WERI-Rb-1 (cell line): Measurements from ENCODE around the gene RCAN2.

Experiments
- DNase-seq: peaks from one replicate; pipeline ENCODE4 v3.0.0-alpha.2; 2020
- H3K27ac ChIP-seq: fragments of 250-450 bp; sonication (Bioruptor Pico); 2 replicates; pipeline ENCODE4 v1.5.1; 2020; ENCODE audit warnings: mild to moderate bottlenecking, moderate library complexity
- H3K27me3 ChIP-seq: fragments of 250-450 bp; sonication (Bioruptor Pico); 2 replicates; pipeline ENCODE4 v1.5.1; 2021; ENCODE audit warnings: mild to moderate bottlenecking, low read depth, moderate library complexity; ENCODE audit not compliant: insufficient read depth, severe bottlenecking
- H3K36me3 ChIP-seq: fragments of 250-450 bp; sonication (Bioruptor Pico); 2 replicates; pipeline ENCODE4 v1.5.1; 2020; ENCODE audit warnings: mild to moderate bottlenecking, moderate library complexity
- H3K4me3 ChIP-seq: 2 replicates; pipeline ENCODE4 v1.5.1; 2011; ENCODE audit warnings: low read depth, mild to moderate bottlenecking, control low read depth, low read length
- H3K9me3 ChIP-seq: fragments of 250-450 bp; sonication (Bioruptor Pico); 2 replicates; pipeline ENCODE4 v1.5.1; 2021; ENCODE audit warnings: mild to moderate bottlenecking, moderate library complexity; ENCODE audit not compliant: severe bottlenecking
- TF ChIP-seq, protein P1 (sequence below): IDR thresholded peaks from 2 replicates; pipeline ENCODE4 v1.5.1; 2011; ENCODE audit warnings: low read depth, mild to moderate bottlenecking, control low read depth, inconsistent platforms, low read length

Gene RCAN2

DNA sequence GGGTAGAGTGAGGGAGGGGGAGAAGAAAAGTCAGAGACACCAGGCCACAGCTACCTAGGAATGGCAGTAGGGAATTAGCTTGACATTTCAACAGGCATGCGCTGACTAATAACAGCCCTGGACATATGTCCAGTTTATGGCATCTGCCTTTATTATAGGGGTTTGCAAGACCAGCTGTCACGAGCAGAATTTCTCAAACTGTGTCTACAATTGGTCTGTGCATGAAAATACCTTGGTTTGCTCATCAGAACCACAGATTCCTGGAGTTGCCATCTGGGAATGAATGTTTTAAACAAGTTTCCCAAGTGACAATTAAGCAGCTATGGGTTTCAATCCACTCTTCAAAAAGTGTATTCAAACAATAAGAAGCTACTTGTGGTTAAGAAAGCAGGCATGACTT, 210.1 kb downstream of the RCAN2 start:
- no peak for DNase-seq
- Histone ChIP-seq H3K36me3 (no peaks in the 10 kb centered on the region), H3K27me3 (no peaks in the 10 kb centered on the region), H3K4me3 (no peak overlapping the region), H3K9me3 (no peaks in the 10 kb centered on the region), H3K27ac (no peak overlapping the region)
- TF ChIP-seq, protein P1, sequence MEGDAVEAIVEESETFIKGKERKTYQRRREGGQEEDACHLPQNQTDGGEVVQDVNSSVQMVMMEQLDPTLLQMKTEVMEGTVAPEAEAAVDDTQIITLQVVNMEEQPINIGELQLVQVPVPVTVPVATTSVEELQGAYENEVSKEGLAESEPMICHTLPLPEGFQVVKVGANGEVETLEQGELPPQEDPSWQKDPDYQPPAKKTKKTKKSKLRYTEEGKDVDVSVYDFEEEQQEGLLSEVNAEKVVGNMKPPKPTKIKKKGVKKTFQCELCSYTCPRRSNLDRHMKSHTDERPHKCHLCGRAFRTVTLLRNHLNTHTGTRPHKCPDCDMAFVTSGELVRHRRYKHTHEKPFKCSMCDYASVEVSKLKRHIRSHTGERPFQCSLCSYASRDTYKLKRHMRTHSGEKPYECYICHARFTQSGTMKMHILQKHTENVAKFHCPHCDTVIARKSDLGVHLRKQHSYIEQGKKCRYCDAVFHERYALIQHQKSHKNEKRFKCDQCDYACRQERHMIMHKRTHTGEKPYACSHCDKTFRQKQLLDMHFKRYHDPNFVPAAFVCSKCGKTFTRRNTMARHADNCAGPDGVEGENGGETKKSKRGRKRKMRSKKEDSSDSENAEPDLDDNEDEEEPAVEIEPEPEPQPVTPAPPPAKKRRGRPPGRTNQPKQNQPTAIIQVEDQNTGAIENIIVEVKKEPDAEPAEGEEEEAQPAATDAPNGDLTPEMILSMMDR = no peak

DNA sequence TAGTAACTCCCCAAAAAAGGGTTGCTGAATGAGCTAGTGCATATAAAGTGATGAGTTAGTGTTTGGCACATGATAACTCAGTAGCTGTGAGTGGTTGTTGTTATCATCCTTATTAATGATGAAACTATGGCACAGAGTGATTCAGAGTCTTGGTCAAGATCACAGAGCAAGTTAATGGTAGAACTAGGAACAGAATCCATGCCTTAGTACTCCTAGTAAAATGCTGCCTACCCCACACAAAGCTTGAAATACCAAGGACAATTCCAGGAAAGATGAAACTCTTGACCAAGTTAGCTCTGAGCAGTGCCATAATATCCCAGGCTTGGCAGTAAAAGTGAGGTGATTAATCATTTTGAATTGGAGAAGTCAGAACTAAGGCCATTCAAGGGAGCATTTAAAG, 211.4 kb downstream of the RCAN2 start:
- TF ChIP-seq, protein P1 = no peak
- DNase-seq = no peak

DNA sequence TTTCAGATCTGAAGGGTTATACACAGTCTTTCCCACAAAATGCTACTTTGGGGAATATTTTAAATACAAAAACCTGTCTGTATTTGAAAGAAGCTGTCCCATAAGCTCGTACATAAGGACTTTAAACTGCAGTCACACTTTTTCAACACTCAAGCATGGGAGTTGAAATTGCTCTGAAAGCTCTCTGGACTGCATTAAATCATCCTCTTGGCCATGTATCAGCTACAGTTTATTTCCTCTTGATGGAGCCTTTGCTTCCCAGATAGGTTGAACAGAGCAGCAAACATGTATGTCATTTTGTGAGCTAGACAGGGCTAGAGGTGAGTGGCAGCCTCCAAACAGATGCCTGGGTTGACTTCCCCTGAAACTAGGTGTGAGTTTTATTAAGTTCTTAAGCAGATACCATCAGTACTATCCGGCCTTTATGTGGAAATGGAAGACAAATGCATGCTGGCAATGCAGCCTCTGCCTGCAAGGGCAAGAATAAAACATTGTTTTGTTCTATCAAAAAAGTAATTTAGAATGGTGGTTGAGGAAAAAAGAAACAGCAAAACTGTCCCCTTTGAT, 214.6 kb downstream of the RCAN2 start:
- Histone ChIP-seq H3K9me3 (no peaks in the 10 kb centered on the region), H3K36me3 (no peaks in the 10 kb centered on the region), H3K27ac (no peak overlapping the region), H3K27me3 (no peaks in the 10 kb centered on the region), H3K4me3 (no peak overlapping the region)
- TF ChIP-seq, protein P1 = no peak
- DNase-seq = no peak

More for the DNA sequence above, 211.4 kb downstream of the RCAN2 start:
- no peak overlapping the region for H3K27ac ChIP-seq
- H3K36me3 ChIP-seq = no peaks in the 10 kb centered on the region
- no peaks in the 10 kb centered on the region for H3K27me3 ChIP-seq
- no peaks in the 10 kb centered on the region for H3K9me3 ChIP-seq
- no peak overlapping the region for H3K4me3 ChIP-seq

DNA sequence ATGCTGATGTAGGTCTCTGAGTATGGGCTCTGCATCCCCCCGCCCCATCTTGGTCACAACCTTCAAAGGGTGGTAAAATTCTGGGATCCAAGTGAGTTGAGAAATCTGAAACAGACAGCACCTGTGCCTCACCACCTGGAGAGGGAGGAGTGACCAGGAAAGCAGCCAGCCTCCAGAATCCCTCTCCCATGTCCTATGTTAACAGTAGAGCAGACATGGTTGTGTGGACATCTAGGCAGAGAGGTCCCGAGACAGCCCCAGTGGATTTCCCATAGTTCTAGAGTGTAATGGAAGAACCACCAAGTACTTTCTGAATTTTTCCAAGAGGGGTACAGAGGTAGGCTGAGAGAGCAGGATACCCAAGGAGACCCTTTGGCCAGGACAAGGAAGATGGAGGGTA, 216.7 kb downstream of the RCAN2 start:
- Histone ChIP-seq H3K4me3 (no peak overlapping the region), H3K36me3 (no peaks in the 10 kb centered on the region), H3K9me3 (no peaks in the 10 kb centered on the region), H3K27me3 (no peaks in the 10 kb centered on the region), H3K27ac (no peak overlapping the region)
- no peak for DNase-seq
- TF ChIP-seq, protein P1 = no peak

DNA sequence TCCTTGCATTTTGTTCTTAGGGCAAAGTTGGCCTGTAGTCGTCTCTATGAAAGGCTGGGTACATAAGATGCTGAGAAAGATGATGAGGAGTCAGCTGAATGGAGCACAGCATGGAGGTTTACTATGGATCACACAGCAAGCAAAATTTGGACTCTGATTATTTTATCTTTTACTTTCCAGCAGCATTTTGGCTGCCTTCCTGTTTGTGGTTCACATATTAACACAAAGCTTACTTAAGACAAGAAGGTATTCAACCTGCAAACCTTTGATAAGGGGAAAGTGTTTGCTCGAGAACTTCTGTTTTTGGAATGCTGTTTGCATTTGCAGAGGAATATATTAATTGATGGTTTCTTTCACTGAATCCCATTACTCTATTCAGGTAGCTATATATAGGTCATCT, 217.3 kb downstream of the RCAN2 start:
- TF ChIP-seq, protein P1 = no peak
- no peaks in the 10 kb centered on the region for H3K36me3 ChIP-seq
- no peak overlapping the region for H3K4me3 ChIP-seq
- no peak for DNase-seq
- H3K9me3 ChIP-seq = no peaks in the 10 kb centered on the region
- H3K27ac ChIP-seq = no peak overlapping the region
- no peaks in the 10 kb centered on the region for H3K27me3 ChIP-seq

DNA sequence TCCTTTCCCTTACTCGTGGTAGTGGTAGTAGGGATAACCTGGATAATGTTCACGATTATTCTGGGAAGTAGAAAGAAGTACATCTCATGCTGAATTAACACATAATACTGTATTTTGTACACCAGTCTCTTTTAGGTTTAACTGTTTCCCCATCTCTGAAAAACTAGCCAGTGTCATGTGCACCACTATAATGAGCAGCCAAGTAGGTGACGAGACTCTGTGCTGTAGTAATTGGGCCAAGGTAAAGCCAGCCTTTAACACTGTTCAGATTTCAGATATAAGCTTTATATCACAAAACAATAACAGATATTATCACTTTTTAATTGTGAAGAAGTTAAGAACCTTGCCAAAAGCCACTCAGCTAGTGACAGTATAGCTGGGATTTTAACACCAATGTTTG, 219.5 kb downstream of the RCAN2 start:
- H3K9me3 ChIP-seq = no peaks in the 10 kb centered on the region
- TF ChIP-seq, protein P1 = no peak
- no peak overlapping the region for H3K4me3 ChIP-seq
- no peaks in the 10 kb centered on the region for H3K36me3 ChIP-seq
- H3K27me3 ChIP-seq = no peaks in the 10 kb centered on the region
- DNase-seq = no peak
- no peak overlapping the region for H3K27ac ChIP-seq
